A549 (cell line): Measurements from ENCODE around the gene FAM187B.

ENCODE experiments used
- CBX8 ChIP-seq: fragments of 200-600 bp; sonication (generic); IDR thresholded peaks from 2 replicates; pipeline ENCODE4 v1.6.1; 2016
- CTCF ChIP-seq: fragments of >200 bp; sonication (Bioruptor Twin); formaldehyde crosslinking; IDR thresholded peaks from 3 replicates; pipeline ENCODE4 v1.5.1; 2016
- EP300 ChIP-seq, 2 experiments: fragments of >200 bp; sonication (Bioruptor Twin); formaldehyde crosslinking; IDR thresholded peaks; 2 replicates in 1 of 2; 3 replicates in 1 of 2; pipeline ENCODE4 v1.6.1; 2016 to 2017
- HMGXB4 ChIP-seq: fragments of 250-450 bp; sonication (Bioruptor Pico); IDR thresholded peaks from 2 replicates; pipeline ENCODE4 v1.5.0; 2021; ENCODE audit warnings: mild to moderate bottlenecking, moderate library complexity, borderline replicate concordance
- JUN ChIP-seq, 2 experiments: fragments of >200 bp; sonication (Bioruptor Twin); formaldehyde crosslinking; IDR thresholded peaks; 2 replicates in 1 of 2; 3 replicates in 1 of 2; pipeline ENCODE4 v1.6.1; 2016 to 2017
- JUNB ChIP-seq: fragments of >200 bp; sonication (Bioruptor Twin); formaldehyde crosslinking; IDR thresholded peaks from 2 replicates; pipeline ENCODE4 v1.6.1; 2016
- PHF8 ChIP-seq: fragments of 200-600 bp; sonication (generic); IDR thresholded peaks from 2 replicates; pipeline ENCODE4 v1.6.1; 2016; ENCODE audit warnings: low read depth, mild to moderate bottlenecking, antibody characterized with exemption, moderate library complexity, borderline replicate concordance
- POLR2A ChIP-seq: IDR thresholded peaks from 2 replicates; pipeline ENCODE4 v1.6.1; 2012; ENCODE audit warnings: mild to moderate bottlenecking, low read length
- RAD21 ChIP-seq, 2 experiments: fragments of >200 bp in 1 of 2; sonication (Bioruptor Twin) in 1 of 2; formaldehyde crosslinking in 1 of 2; IDR thresholded peaks in 1 of 2; conservative IDR thresholded peaks in 1 of 2; 2 replicates in 1 of 2; 3 replicates in 1 of 2; pipeline ENCODE4 v1.6.1; 2012 to 2018; ENCODE audit warnings: inconsistent platforms in 1 of 2
- REST ChIP-seq: fragments of 200-600 bp; sonication (generic); IDR thresholded peaks from 2 replicates; pipeline ENCODE4 v1.6.1; 2016; ENCODE audit warnings: antibody characterized with exemption, mild to moderate bottlenecking, moderate library complexity

GRCh38 chr19:35272954-35273649 is 44.6 kb upstream of the FAM187B start:
- no peak for TF ChIP-seq POLR2A
- TF ChIP-seq CBX8 = no peak
- TF ChIP-seq JUNB = no peak
- no peak for TF ChIP-seq CTCF
- TF ChIP-seq JUN (IDR thresholded peaks at IDR 0.05) = no peak
- no peak for TF ChIP-seq EP300 (IDR thresholded peaks at IDR 0.05)
- no peak for TF ChIP-seq RAD21 (conservative IDR thresholded peaks at IDR 0.05 in 1 of 2, IDR thresholded peaks at IDR 0.05 in 1 of 2)
- TF ChIP-seq REST = no peak
- no peak for TF ChIP-seq PHF8
- TF ChIP-seq HMGXB4 (CRISPR knock-in tag) = no peak
